ENCODE results near the gene SH3PXD2B.
"Not testable (repeated sequence)": the region's sequence is repeated elsewhere in the genome, so short reads cannot be mapped to it uniquely, and the experiment has no call there.

The SH3PXD2B gene

GRCh38 chr5:172370237-172370640 is 84.1 kb downstream of the SH3PXD2B start:
- no peak for DNase-seq (ENCODE audit: low read depth, low spot score)

- DNase-seq (ENCODE audit: low read depth, low spot score), result not testable (repeated sequence)
These were observed 85.6 kb downstream of the SH3PXD2B start for GRCh38 chr5:172368699-172369098.

- DNase-seq (ENCODE audit: low read depth, low spot score), result no peak
These were observed 88.2 kb downstream of the SH3PXD2B start for GRCh38 chr5:172365948-172366608.

GRCh38 chr5:172364773-172365172 is 89.6 kb downstream of the SH3PXD2B start:
- no peak for DNase-seq (ENCODE audit: low read depth, low spot score)

GRCh38 chr5:172362755-172363154 is 91.6 kb downstream of the SH3PXD2B start:
- DNase-seq (ENCODE audit: low read depth, low spot score), result no peak

- DNase-seq (ENCODE audit: low read depth, low spot score), result peak; percentile 31
These were observed 92.6 kb downstream of the SH3PXD2B start for GRCh38 chr5:172361566-172362238.

- DNase-seq (ENCODE audit: low read depth, low spot score), result no peak
These were observed 96.0 kb downstream of the SH3PXD2B start for GRCh38 chr5:172358345-172358744.

- no peak for DNase-seq (ENCODE audit: low read depth, low spot score)
These were observed 97.8 kb downstream of the SH3PXD2B start for GRCh38 chr5:172356527-172356926.

- no peak for DNase-seq (ENCODE audit: low read depth, low spot score)
These were observed 98.3 kb downstream of the SH3PXD2B start for GRCh38 chr5:172356047-172356446.

GRCh38 chr5:172353846-172354245 is 100.5 kb downstream of the SH3PXD2B start:
- DNase-seq (ENCODE audit: low read depth, low spot score), result no peak

GRCh38 chr5:172353271-172353812 is 101.0 kb downstream of the SH3PXD2B start:
- DNase-seq (ENCODE audit: low read depth, low spot score), result no peak

- not testable (repeated sequence) for DNase-seq (ENCODE audit: low read depth, low spot score)
These were observed 101.8 kb downstream of the SH3PXD2B start for GRCh38 chr5:172352526-172352925.

- DNase-seq (ENCODE audit: low read depth, low spot score), result no peak
These were observed 103.0 kb downstream of the SH3PXD2B start for GRCh38 chr5:172351240-172351778.

- no peak for DNase-seq (ENCODE audit: low read depth, low spot score)
These were observed 103.8 kb downstream of the SH3PXD2B start for GRCh38 chr5:172350212-172351181.

- not testable (repeated sequence) for DNase-seq (ENCODE audit: low read depth, low spot score)
These were observed 105.6 kb downstream of the SH3PXD2B start for GRCh38 chr5:172348733-172349132.

GRCh38 chr5:172348084-172348483 is 106.2 kb downstream of the SH3PXD2B start:
- no peak for DNase-seq (ENCODE audit: low read depth, low spot score)

- no peak for DNase-seq (ENCODE audit: low read depth, low spot score)
These were observed 106.8 kb downstream of the SH3PXD2B start for GRCh38 chr5:172347496-172348052.

- no peak for DNase-seq (ENCODE audit: low read depth, low spot score)
These were observed 108.4 kb downstream of the SH3PXD2B start for GRCh38 chr5:172345881-172346280.

- no peak for DNase-seq (ENCODE audit: low read depth, low spot score)
These were observed 109.4 kb downstream of the SH3PXD2B start for GRCh38 chr5:172344855-172345409.

GRCh38 chr5:172343741-172344140 is 110.6 kb downstream of the SH3PXD2B start:
- no peak for DNase-seq (ENCODE audit: low read depth, low spot score)

- DNase-seq (ENCODE audit: low read depth, low spot score), result no peak
These were observed 111.4 kb downstream of the SH3PXD2B start for GRCh38 chr5:172342918-172343317.

Measured in ELF-1 (cell line).